SK-N-MC (cell line): ENCODE data around the gene GP1BB.

Source experiments
- DNase-seq: peaks from one replicate; pipeline ENCODE4 v3.0.0-alpha.2; 2011; ENCODE audit warnings: low read depth, low spot score
- H3K27ac ChIP-seq: fragments of 200-600 bp; sonication (generic); 2 replicates; pipeline ENCODE4 v1.5.1; 2016; ENCODE audit warnings: mixed run types
- H3K36me3 ChIP-seq: fragments of 200-600 bp; sonication (generic); 2 replicates; pipeline ENCODE4 v1.6.1; 2017; ENCODE audit warnings: antibody characterized with exemption, low read length, mixed read lengths; ENCODE audit not compliant: insufficient read depth
- H3K4me3 ChIP-seq: fragments of 200-600 bp; sonication (generic); 2 replicates; pipeline ENCODE4 v1.5.1; 2016
- H3K9ac ChIP-seq: fragments of 200-600 bp; sonication (generic); 2 replicates; pipeline ENCODE4 v1.8.0; 2017; ENCODE audit warnings: mixed run types, mixed read lengths; ENCODE audit not compliant: insufficient read length
- H3K9me3 ChIP-seq: fragments of 200-600 bp; sonication (generic); 2 replicates; pipeline ENCODE4 v1.6.1; 2017; ENCODE audit warnings: low read depth, mild to moderate bottlenecking, antibody characterized with exemption, low read length, moderate library complexity, mixed read lengths
- EZH2 ChIP-seq: fragments of 200-600 bp; sonication (generic); IDR thresholded peaks from one replicate; pipeline ENCODE4 v1.6.1; 2017; ENCODE audit warnings: antibody characterized with exemption
- FOXP2 ChIP-seq: optimal IDR thresholded peaks from 2 replicates; pipeline ENCODE3; 2011; ENCODE audit warnings: mild to moderate bottlenecking, moderate library complexity; ENCODE audit not compliant: insufficient read depth; ENCODE audit errors: extremely low read length, control extremely low read depth
- POLR2AphosphoS5 ChIP-seq: IDR thresholded peaks from 2 replicates; pipeline ENCODE4 v1.6.1; 2012; ENCODE audit warnings: mild to moderate bottlenecking, low read depth, low read length, borderline replicate concordance

GP1BB gene

GRCh38 chr22:19716829-19717105, 6.6 kb upstream of the GP1BB start:
- no peak for TF ChIP-seq POLR2AphosphoS5
- peaks cover 23% of the 10 kb centered on the region for H3K36me3 ChIP-seq
- no peak overlapping the region for H3K9ac ChIP-seq
- no peaks in the 10 kb centered on the region for H3K9me3 ChIP-seq
- no peak overlapping the region for H3K27ac ChIP-seq
- DNase-seq: no peak
- no peak overlapping the region for H3K4me3 ChIP-seq

- Histone ChIP-seq H3K9ac (no peak overlapping the region), H3K27ac (no peak overlapping the region), H3K9me3 (no peaks in the 10 kb centered on the region), H3K4me3 (peak overlapping the region; percentile 91), H3K36me3 (peaks cover 27% of the 10 kb centered on the region)
- no peak for TF ChIP-seq FOXP2
- TF ChIP-seq EZH2: no peak
- no peak for TF ChIP-seq POLR2AphosphoS5
- no peak for DNase-seq
Measured at GRCh38 chr22:19717181-19717580, 6.2 kb upstream of the GP1BB start.

GRCh38 chr22:19717691-19718455, 5.5 kb upstream of the GP1BB start:
- Histone ChIP-seq H3K27ac (peak overlapping the region; percentile 87), H3K9me3 (no peaks in the 10 kb centered on the region), H3K4me3 (peak overlapping the region; percentile 91), H3K36me3 (peaks cover 33% of the 10 kb centered on the region), H3K9ac (peak overlapping the region; percentile 87)
- no peak for DNase-seq
- TF ChIP-seq EZH2 (no peak), FOXP2 (peak; percentile 56), POLR2AphosphoS5 (peak; percentile 30; the same call in 1 of the 2 replicates)

- peak overlapping the region; percentile 91 for H3K4me3 ChIP-seq
- H3K36me3 ChIP-seq: peaks cover 33% of the 10 kb centered on the region
- TF ChIP-seq FOXP2: no peak
- no peak for TF ChIP-seq EZH2
- no peak; the same call in 1 of the 2 replicates for TF ChIP-seq POLR2AphosphoS5
- DNase-seq: no peak
- H3K27ac ChIP-seq: peak overlapping the region; percentile 87
- H3K9me3 ChIP-seq: no peaks in the 10 kb centered on the region
- peak overlapping the region; percentile 87 for H3K9ac ChIP-seq
Measured at GRCh38 chr22:19718456-19719049, 4.8 kb upstream of the GP1BB start.

GRCh38 chr22:19719050-19719482, 4.3 kb upstream of the GP1BB start:
- H3K36me3 ChIP-seq: peaks cover 33% of the 10 kb centered on the region
- TF ChIP-seq POLR2AphosphoS5 (peak; percentile 38; the same call in 1 of the 2 replicates), EZH2 (no peak), FOXP2 (no peak)
- peak overlapping the region; percentile 87 for H3K9ac ChIP-seq
- no peak for DNase-seq
- H3K9me3 ChIP-seq: no peaks in the 10 kb centered on the region
- H3K4me3 ChIP-seq: peak overlapping the region; percentile 91
- peak overlapping the region; percentile 87 for H3K27ac ChIP-seq

- TF ChIP-seq EZH2 (no peak), FOXP2 (no peak), POLR2AphosphoS5 (no peak; the same call in 1 of the 2 replicates)
- DNase-seq: no peak
- H3K27ac ChIP-seq: peak overlapping the region; percentile 3
- H3K9ac ChIP-seq: no peak overlapping the region
- peak overlapping the region; percentile 91 for H3K4me3 ChIP-seq
- no peaks in the 10 kb centered on the region for H3K9me3 ChIP-seq
- peaks cover 33% of the 10 kb centered on the region for H3K36me3 ChIP-seq
Measured at GRCh38 chr22:19719488-19720021, 3.8 kb upstream of the GP1BB start.

GRCh38 chr22:19720150-19720827, 3.0 kb upstream of the GP1BB start:
- H3K27ac ChIP-seq: peak overlapping the region; percentile 3
- no peaks in the 10 kb centered on the region for H3K9me3 ChIP-seq
- no peak for TF ChIP-seq EZH2
- DNase-seq: no peak
- no peak overlapping the region for H3K9ac ChIP-seq
- no peak overlapping the region for H3K4me3 ChIP-seq
- peaks cover 33% of the 10 kb centered on the region for H3K36me3 ChIP-seq

GRCh38 chr22:19720999-19721329, 2.4 kb upstream of the GP1BB start:
- Histone ChIP-seq H3K36me3 (peaks cover 33% of the 10 kb centered on the region), H3K9me3 (no peaks in the 10 kb centered on the region), H3K4me3 (no peak overlapping the region), H3K27ac (no peak overlapping the region), H3K9ac (no peak overlapping the region)
- DNase-seq: no peak
- TF ChIP-seq EZH2 (no peak), FOXP2 (no peak), POLR2AphosphoS5 (no peak)
